SIG-M5 treated with dmso at 0.1 percent for 504 hours (cell line): ENCODE measurements around the gene KBTBD8.

Experiments used
- DNase-seq: peaks from one replicate; lab custom pipeline; 2025; ENCODE audit not compliant: unreplicated experiment; lab: John Stamatoyannopoulos, UW

The KBTBD8 gene

GRCh38 chr3:66997560-66998112 lies 471 bp upstream of the KBTBD8 start:
- DNase-seq, result no peak

GRCh38 chr3:66998904-66999235 lies 763 bp downstream of the KBTBD8 start:
- peak; percentile 38 for DNase-seq

- peak; percentile 96 for DNase-seq
Measured at GRCh38 chr3:67000009-67000408, 1.9 kb downstream of the KBTBD8 start.

- no peak for DNase-seq
Measured at GRCh38 chr3:67001086-67001861, 3.2 kb downstream of the KBTBD8 start.

GRCh38 chr3:67005974-67006373 lies 7.9 kb downstream of the KBTBD8 start:
- no peak for DNase-seq

GRCh38 chr3:67006460-67006859 lies 8.4 kb downstream of the KBTBD8 start:
- DNase-seq, result no peak

GRCh38 chr3:67008388-67008787 lies 10.3 kb downstream of the KBTBD8 start:
- DNase-seq, result no peak

- DNase-seq, result no peak
Measured at GRCh38 chr3:67009716-67010115, 11.6 kb downstream of the KBTBD8 start.

- no peak for DNase-seq
Measured at GRCh38 chr3:67011414-67012131, 13.5 kb downstream of the KBTBD8 start.

- DNase-seq, result no peak
Measured at GRCh38 chr3:67012564-67012963, 14.5 kb downstream of the KBTBD8 start.

GRCh38 chr3:67015702-67016484 lies 17.8 kb downstream of the KBTBD8 start:
- DNase-seq, result no peak

GRCh38 chr3:67016522-67017080 lies 18.5 kb downstream of the KBTBD8 start:
- DNase-seq, result no peak

GRCh38 chr3:67017211-67017610 lies 19.1 kb downstream of the KBTBD8 start:
- no peak for DNase-seq

- DNase-seq, result no peak
Measured at GRCh38 chr3:67018105-67018788, 20.1 kb downstream of the KBTBD8 start.

GRCh38 chr3:67018789-67019526 lies 20.9 kb downstream of the KBTBD8 start:
- no peak for DNase-seq

GRCh38 chr3:67028001-67028784 lies 30.1 kb downstream of the KBTBD8 start:
- DNase-seq, result no peak

- DNase-seq, result peak; percentile 6
Measured at GRCh38 chr3:67030785-67031740, 33.0 kb downstream of the KBTBD8 start.

GRCh38 chr3:67031986-67032385 lies 33.9 kb downstream of the KBTBD8 start:
- no peak for DNase-seq
